Neural progenitor cell (in vitro differentiated cells): ENCODE results near the gene BAX.

Source experiments
- EZH2 ChIP-seq: fragments of 200-600 bp; sonication (generic); IDR thresholded peaks from 2 replicates; pipeline ENCODE4 v1.6.1; 2017; ENCODE audit warnings: antibody characterized with exemption, mild to moderate bottlenecking, moderate library complexity
- TF ChIP-seq, protein P1 (sequence below): fragments of 200-600 bp; sonication (generic); IDR thresholded peaks from 2 replicates; pipeline ENCODE4 v1.5.1; 2017; ENCODE audit warnings: antibody characterized with exemption, mild to moderate bottlenecking

DNA sequence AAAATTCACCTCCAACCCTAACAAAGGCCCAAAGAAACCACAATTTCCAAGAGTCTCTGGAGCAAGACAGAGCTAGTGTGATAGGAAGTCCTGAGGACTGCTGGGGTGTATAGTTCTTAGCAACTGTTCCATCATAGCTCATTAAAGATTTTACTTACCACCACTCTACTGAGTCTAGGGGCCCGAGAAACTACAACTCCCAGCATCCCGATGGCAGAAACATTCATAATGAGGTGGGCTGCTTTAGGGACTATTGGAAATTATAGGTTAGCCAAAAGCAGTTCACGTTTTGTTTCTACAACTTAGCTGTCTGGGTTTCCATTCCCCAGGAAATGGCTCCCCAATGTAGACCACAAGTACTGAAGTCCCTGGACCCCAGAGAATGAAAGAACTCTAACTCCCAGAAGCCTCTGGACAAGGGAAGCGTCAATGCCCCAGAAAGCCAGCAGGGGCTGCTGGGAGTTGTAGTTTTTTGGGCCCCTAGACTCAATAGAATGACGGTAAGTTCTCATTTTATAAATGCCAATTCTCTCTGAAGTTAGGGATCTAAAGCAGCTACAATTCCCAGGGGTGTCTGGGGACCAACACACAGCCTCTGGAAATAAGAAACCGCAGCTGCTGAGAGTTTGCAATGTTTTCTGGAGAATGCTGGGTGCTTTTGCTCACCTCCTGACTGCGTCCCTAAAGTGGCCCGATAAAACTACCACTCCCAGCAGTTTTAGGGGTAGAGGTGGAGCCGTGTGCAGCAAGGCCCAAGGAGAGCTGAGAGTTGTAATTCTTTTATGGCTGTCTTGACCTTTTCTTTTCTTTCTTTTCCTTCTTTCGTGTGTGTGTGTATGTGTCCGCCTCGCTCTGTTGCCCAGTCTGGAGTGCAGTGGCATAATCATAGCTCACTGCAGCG lies 21.5 kb downstream of the BAX start:
- TF ChIP-seq EZH2, result no peak
- TF ChIP-seq, protein P1, sequence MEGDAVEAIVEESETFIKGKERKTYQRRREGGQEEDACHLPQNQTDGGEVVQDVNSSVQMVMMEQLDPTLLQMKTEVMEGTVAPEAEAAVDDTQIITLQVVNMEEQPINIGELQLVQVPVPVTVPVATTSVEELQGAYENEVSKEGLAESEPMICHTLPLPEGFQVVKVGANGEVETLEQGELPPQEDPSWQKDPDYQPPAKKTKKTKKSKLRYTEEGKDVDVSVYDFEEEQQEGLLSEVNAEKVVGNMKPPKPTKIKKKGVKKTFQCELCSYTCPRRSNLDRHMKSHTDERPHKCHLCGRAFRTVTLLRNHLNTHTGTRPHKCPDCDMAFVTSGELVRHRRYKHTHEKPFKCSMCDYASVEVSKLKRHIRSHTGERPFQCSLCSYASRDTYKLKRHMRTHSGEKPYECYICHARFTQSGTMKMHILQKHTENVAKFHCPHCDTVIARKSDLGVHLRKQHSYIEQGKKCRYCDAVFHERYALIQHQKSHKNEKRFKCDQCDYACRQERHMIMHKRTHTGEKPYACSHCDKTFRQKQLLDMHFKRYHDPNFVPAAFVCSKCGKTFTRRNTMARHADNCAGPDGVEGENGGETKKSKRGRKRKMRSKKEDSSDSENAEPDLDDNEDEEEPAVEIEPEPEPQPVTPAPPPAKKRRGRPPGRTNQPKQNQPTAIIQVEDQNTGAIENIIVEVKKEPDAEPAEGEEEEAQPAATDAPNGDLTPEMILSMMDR, result no peak
